GM18508 (cell line): Measurements from ENCODE around the gene ABCA7.

Source experiments
- ATAC-seq: cut with Tn5 transposase; IDR thresholded peaks from one replicate; pipeline ENCODE4 v1.9.1; 2021; ENCODE audit warnings: moderate number of reproducible peaks; ENCODE audit not compliant: insufficient read depth, unreplicated experiment

Gene ABCA7

GRCh38 chr19:1066748-1067340 lies 26.9 kb downstream of the ABCA7 start, which contains the start of gene ARHGAP45:
ARHGAP45 (plus strand) TSS chr19:1067167; CDS start chr19:1067406, 239 bp downstream.
- ATAC-seq, result no peak

DNA sequence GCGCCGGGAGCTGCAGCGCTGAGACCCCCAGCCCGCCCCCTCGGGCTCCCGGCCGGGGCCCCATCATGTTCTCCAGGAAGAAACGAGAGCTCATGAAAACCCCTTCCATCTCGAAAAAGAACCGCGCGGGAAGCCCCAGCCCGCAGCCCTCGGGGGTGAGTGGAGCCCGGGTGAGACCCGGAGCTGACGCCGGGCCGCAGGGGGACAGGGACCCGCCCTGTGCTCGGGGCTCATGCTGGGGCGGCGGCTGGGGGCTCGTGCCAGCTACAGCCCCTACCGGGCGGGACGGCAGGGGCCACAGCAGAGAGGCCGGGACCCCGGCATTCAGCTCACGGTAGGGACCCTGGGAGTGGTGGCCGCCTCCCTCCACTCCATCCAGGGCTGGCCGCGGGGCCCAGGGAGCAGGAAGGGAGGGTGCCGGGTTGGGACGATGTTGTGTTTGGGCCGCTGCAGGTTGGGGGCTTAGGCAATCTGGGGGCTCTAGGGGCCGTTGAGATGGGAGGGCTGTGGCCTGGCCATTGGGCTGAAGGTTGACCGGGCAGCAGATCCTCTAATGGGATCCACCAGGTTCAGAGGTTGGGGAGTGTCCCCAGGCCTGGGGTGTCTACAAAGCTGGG lies 27.5 kb downstream of the ABCA7 start:
- no peak for ATAC-seq

DNA sequence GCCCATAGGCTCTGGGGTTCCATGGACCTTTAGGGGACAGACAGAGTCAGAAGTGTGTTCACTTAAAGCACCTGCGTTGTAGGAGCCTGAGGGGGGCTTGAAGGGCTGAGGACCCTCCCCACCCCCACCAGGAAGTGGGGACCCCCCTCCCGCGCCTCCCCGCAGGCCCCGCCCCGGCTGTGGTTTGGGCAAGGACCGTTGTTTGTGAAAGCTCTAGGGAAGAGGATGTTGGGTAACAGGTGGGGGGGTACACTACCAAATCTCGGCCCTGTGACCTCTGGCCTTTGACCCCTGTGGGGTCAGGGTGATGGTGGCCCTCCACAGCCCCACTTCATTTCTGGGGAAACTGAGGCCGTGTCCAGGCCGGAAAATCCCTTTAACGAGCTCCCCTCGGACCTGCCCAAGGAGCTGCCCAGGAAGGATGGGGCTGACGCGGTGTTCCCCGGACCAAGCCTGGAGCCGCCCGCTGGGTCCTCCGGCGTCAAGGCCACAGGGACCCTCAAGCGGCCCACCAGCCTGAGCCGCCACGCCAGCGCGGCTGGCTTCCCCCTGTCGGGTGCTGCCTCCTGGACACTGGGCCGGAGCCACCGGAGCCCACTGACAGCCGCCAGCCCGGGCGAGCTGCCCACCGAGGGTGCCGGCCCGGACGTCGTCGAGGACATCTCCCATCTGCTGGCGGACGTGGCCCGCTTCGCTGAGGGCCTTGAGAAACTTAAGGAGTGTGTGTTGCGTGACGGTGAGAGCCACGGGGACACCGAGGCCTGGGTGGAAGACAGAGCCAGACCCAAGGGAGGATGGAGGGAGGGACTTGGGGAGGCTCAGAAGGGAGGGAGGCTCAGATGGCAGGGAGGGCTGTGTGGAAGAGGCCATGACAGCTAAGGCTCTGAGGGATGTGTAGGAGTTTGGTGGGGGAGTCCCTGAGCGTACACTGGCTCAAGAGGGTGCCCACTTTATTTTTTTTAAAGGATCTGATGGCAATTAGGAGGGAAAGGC lies 28.4 kb downstream of the ABCA7 start:
- no peak for ATAC-seq

DNA sequence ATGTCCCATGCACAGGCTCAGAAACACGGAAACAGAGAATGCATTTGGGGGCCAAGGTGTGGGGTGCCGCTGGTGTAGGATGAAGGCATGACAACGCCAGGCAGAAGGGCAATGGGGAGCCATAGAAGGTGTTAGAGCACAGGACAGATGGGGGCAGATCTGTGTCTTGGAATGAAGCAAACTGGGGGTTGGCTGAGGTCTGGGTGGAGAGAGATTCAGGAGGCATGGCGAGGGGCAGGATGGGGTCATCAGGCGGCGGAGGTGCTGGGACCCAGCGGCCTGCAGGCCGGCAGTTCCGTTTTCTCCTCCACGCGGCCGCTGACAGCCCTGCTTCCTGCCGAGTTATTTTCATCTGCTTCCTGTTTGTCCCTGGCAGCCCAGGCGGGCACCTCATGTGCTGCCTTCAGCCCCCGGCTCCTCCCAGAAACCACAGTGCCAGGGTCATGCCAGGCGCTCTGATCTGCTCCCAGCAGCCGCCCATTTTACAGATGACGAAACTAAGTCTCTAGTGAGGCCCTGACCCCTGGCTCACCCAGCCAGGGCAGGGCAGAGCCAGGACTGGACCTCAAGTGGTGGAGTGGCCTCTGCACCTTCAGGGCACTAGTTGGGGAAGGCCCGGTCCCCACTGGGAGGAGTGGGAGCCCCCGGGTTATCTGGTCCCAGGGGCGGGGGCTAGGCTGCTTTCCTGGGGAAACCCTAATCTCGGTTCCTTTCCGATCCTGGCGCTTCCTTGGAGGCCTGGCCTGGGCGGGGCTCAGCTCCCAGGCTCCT lies 29.3 kb downstream of the ABCA7 start:
- ATAC-seq, result no peak

DNA sequence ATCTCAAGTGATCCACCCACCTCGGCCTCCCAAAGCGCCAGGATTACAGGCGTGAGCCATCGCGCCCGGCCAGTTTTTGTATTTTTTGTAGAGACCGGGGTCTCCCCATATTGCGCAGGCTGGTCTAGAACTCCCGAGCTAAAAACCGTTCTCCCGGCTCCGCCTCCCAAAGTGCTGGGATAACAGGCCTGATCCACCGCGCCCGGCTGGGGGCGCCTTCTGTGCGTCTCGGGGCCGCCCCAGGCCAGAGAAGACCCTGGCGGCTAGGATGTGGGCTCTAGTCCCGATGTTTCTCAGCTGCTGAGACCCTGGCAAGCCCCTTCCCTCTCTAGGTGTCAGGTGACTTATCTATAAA lies 30.6 kb downstream of the ABCA7 start:
- ATAC-seq, result no peak

- no peak for ATAC-seq
Observed at GRCh38 chr19:1070931-1071791, 31.3 kb downstream of the ABCA7 start.

GRCh38 chr19:1072371-1073015 lies 32.6 kb downstream of the ABCA7 start:
- no peak for ATAC-seq

GRCh38 chr19:1073063-1073955 lies 33.4 kb downstream of the ABCA7 start:
- no peak for ATAC-seq

GRCh38 chr19:1073956-1074517 lies 34.1 kb downstream of the ABCA7 start:
- ATAC-seq, result no peak

- ATAC-seq, result no peak
Observed at GRCh38 chr19:1074544-1075283, 34.8 kb downstream of the ABCA7 start.

- no peak for ATAC-seq
Observed at GRCh38 chr19:1076046-1076386, 36.1 kb downstream of the ABCA7 start.

GRCh38 chr19:1076951-1077350 lies 37.0 kb downstream of the ABCA7 start:
- no peak for ATAC-seq

DNA sequence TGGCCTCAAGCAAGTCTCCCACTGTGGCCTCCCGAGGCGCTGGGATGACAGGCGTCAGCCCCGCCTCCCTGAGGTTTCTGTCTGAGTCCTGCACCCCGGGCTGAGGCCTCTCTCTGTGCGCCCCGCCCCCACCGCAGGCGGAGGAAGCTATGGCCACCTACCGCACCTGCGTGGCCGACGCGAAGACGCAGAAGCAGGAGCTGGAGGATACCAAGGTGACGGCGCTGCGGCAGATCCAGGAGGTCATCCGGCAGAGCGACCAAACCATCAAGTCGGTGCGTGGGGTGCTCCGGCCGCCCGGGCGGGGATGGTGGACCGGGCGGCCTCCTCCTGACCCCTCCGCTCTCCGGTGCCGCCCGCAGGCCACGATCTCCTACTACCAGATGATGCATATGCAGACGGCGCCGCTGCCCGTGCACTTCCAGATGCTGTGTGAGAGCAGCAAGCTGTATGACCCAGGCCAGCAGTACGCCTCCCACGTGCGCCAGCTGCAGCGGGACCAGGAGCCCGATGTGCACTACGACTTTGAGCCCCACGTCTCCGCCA lies 39.7 kb downstream of the ABCA7 start:
- ATAC-seq, result no peak

- no peak for ATAC-seq
Observed at GRCh38 chr19:1080360-1081161, 40.7 kb downstream of the ABCA7 start.

GRCh38 chr19:1081301-1082164 lies 41.6 kb downstream of the ABCA7 start:
- ATAC-seq, result no peak
